H1 (cell line): ENCODE results near the gene HIP1. TPM values are rescaled to one million over a fixed set of nuclear protein-coding genes. Genes with fewer than 3 reads are reported as not detected.

Experiments
- CTCF ChIA-PET: fragments of 300-600 bp; sonication (Branson Sonifier 250); formaldehyde crosslinking; loops from one replicate; lab custom pipeline; 2021; ENCODE audit not compliant: partially characterized antibody; lab: Charles Lee
- POLR2A ChIA-PET: fragments of 300-600 bp; sonication (Branson Sonifier 250); formaldehyde crosslinking; loops from one replicate; lab custom pipeline; 2021; ENCODE audit warnings: inconsistent platforms; ENCODE audit not compliant: partially characterized antibody; lab: Charles Lee
- DNase-seq, 2 experiments: peaks; one replicate each; pipeline versions ENCODE4 v3.0.0 to v3.0.0-alpha.2; 2010 to 2022; ENCODE audit warnings: low spot score in 2 of 2, low read depth in 1 of 2, mixed read lengths in 1 of 2
- FAIRE-seq: peaks from 2 replicates; lab custom pipeline; 2011; peaks lifted over from hg19 to GRCh38; lab: Jason Lieb, UNC
- H2AFZ ChIP-seq: 2 replicates; pipeline ENCODE4 v1.8.1; 2012; ENCODE audit warnings: low read length, inconsistent platforms
- H2AK5ac ChIP-seq: 2 replicates; pipeline ENCODE4 v1.6.1; 2013; ENCODE audit warnings: low read depth, low read length
- H2BK120ac ChIP-seq: replicated peaks from 2 replicates; pipeline ENCODE3; 2013; ENCODE audit warnings: low read depth, low read length, inconsistent platforms
- H2BK12ac ChIP-seq: 2 replicates; pipeline ENCODE4 v1.6.1; 2013; ENCODE audit warnings: low read depth, low read length
- H2BK15ac ChIP-seq: 2 replicates; pipeline ENCODE4 v1.6.1; 2013; ENCODE audit warnings: low read length
- H2BK20ac ChIP-seq: 2 replicates; pipeline ENCODE4 v1.6.1; 2013; ENCODE audit warnings: low read length
- H2BK5ac ChIP-seq: 2 replicates; pipeline ENCODE4 v1.6.1; 2013; ENCODE audit warnings: low read depth, low read length
- H3K14ac ChIP-seq: 2 replicates; pipeline ENCODE4 v1.6.1; 2013; ENCODE audit warnings: inconsistent platforms; ENCODE audit not compliant: insufficient read length
- H3K18ac ChIP-seq: 2 replicates; pipeline ENCODE4 v1.6.1; 2013; ENCODE audit warnings: low read length; ENCODE audit errors: extremely low read depth
- H3K23ac ChIP-seq: 2 replicates; pipeline ENCODE4 v1.6.1; 2013; ENCODE audit warnings: inconsistent platforms; ENCODE audit not compliant: insufficient read length
- H3K23me2 ChIP-seq: 2 replicates; pipeline ENCODE4 v1.6.1; 2013; ENCODE audit warnings: low read depth, low read length
- H3K27ac ChIP-seq: 2 replicates; pipeline ENCODE4 v1.6.1; 2011; ENCODE audit warnings: low read depth, low read length, inconsistent platforms
- H3K27me3 ChIP-seq, 4 experiments: replicated peaks in 1 of 4; 1 replicate in 1 of 4; 2 replicates in 3 of 4; pipeline versions ENCODE4 v1.6.1 to v1.8.1; 2011 to 2013; ENCODE audit warnings: low read length in 3 of 4, mild to moderate bottlenecking in 3 of 4, inconsistent platforms in 2 of 4, mixed read lengths in 2 of 4, moderate library complexity in 1 of 4; ENCODE audit not compliant: control insufficient read depth in 3 of 4, insufficient read depth in 3 of 4; ENCODE audit errors: extremely low read depth in 1 of 4
- H3K36me3 ChIP-seq, 4 experiments: 2 replicates each; pipeline versions ENCODE4 v1.6.1 to v1.8.1; 2011 to 2013; ENCODE audit warnings: mild to moderate bottlenecking in 4 of 4, low read length in 3 of 4, moderate library complexity in 2 of 4, control low read depth in 1 of 4, inconsistent platforms in 1 of 4; ENCODE audit not compliant: insufficient read depth in 4 of 4, control insufficient read depth in 2 of 4
- H3K4ac ChIP-seq: replicated peaks from 2 replicates; pipeline ENCODE3; 2013; ENCODE audit warnings: low read length, low read depth, mixed read lengths, inconsistent platforms; ENCODE audit not compliant: insufficient read length
- H3K4me1 ChIP-seq, 4 experiments: replicated peaks in 1 of 4; 1 replicate in 1 of 4; 2 replicates in 3 of 4; pipeline versions ENCODE4 v1.6.1 to v1.8.1; 2011 to 2013; ENCODE audit warnings: low read length in 3 of 4, inconsistent platforms in 2 of 4, mixed read lengths in 1 of 4; ENCODE audit not compliant: insufficient read depth in 4 of 4, control insufficient read depth in 3 of 4
- H3K4me2 ChIP-seq, 2 experiments: 2 replicates each; pipeline versions ENCODE4 v1.6.1 to v1.8.1; 2011 to 2013; ENCODE audit warnings: low read depth in 2 of 2, low read length in 2 of 2, control low read depth in 1 of 2, inconsistent platforms in 1 of 2, mild to moderate bottlenecking in 1 of 2; ENCODE audit not compliant: insufficient read depth in 1 of 2
- H3K4me3 ChIP-seq, 4 experiments: fragments of 200-600, 300-600 bp in 1 of 4; sonication (generic), shearing (Covaris generic), sonication (Bioruptor Twin) in 1 of 4; 2 replicates each; pipeline versions ENCODE4 v1.5.1 to v1.8.1; 2011 to 2016; ENCODE audit warnings: low read length in 4 of 4, low read depth in 3 of 4, control low read depth in 2 of 4, inconsistent platforms in 2 of 4, mild to moderate bottlenecking in 2 of 4, mixed read lengths in 1 of 4, moderate library complexity in 1 of 4; ENCODE audit not compliant: insufficient read depth in 2 of 4; ENCODE audit errors: extremely low read depth in 1 of 4
- H3K56ac ChIP-seq: replicated peaks from 2 replicates; pipeline ENCODE3; 2013; ENCODE audit warnings: low read depth, mild to moderate bottlenecking, mixed read lengths, low read length, inconsistent platforms; ENCODE audit not compliant: insufficient read length
- H3K79me1 ChIP-seq: 2 replicates; pipeline ENCODE4 v1.6.1; 2013; ENCODE audit warnings: low read depth, low read length, control low read depth
- H3K79me2 ChIP-seq, 2 experiments: 2 replicates each; pipeline versions ENCODE4 v1.6.1 to v1.8.1; 2012 to 2013; ENCODE audit warnings: low read length in 2 of 2, mild to moderate bottlenecking in 2 of 2, inconsistent platforms in 1 of 2; ENCODE audit not compliant: insufficient read depth in 2 of 2, control insufficient read depth in 1 of 2
- H3K9ac ChIP-seq, 4 experiments: replicated peaks in 1 of 4; 1 replicate in 1 of 4; 2 replicates in 3 of 4; pipeline versions ENCODE4 v1.6.1 to v1.8.1; 2011 to 2013; ENCODE audit warnings: low read depth in 3 of 4, low read length in 3 of 4, control low read depth in 2 of 4, mild to moderate bottlenecking in 2 of 4, moderate library complexity in 2 of 4, inconsistent platforms in 1 of 4; ENCODE audit errors: extremely low read depth in 1 of 4
- H3K9me3 ChIP-seq, 2 experiments: 2 replicates each; pipeline versions ENCODE4 v1.6.1 to v1.8.1; 2012 to 2013; ENCODE audit warnings: mild to moderate bottlenecking in 2 of 2, moderate library complexity in 2 of 2, control low read depth in 1 of 2, inconsistent platforms in 1 of 2, low read depth in 1 of 2, low read length in 1 of 2, mixed read lengths in 1 of 2; ENCODE audit not compliant: insufficient read depth in 2 of 2
- H4K20me1 ChIP-seq, 2 experiments: replicated peaks in 1 of 2; 2 replicates each; pipeline versions ENCODE3 to v1.8.1; 2011 to 2013; ENCODE audit warnings: inconsistent platforms in 2 of 2, low read length in 2 of 2, mild to moderate bottlenecking in 1 of 2; ENCODE audit not compliant: insufficient read depth in 2 of 2, control insufficient read depth in 1 of 2
- H4K5ac ChIP-seq: 2 replicates; pipeline ENCODE4 v1.6.1; 2013; ENCODE audit warnings: low read length, low read depth, mixed read lengths, inconsistent platforms; ENCODE audit not compliant: insufficient read length
- H4K8ac ChIP-seq: 2 replicates; pipeline ENCODE4 v1.8.0; 2013; ENCODE audit warnings: mild to moderate bottlenecking, moderate library complexity, low read length, inconsistent platforms; ENCODE audit not compliant: insufficient read depth; ENCODE audit errors: extremely low read depth
- H4K91ac ChIP-seq: replicated peaks from 2 replicates; pipeline ENCODE3; 2013; ENCODE audit warnings: low read length, mixed read lengths, inconsistent platforms; ENCODE audit not compliant: insufficient read length
- BACH1 ChIP-seq: IDR thresholded peaks from 2 replicates; pipeline ENCODE4 v1.6.1; 2012; ENCODE audit warnings: low read length, improper control_type of control experiment
- EZH2 ChIP-seq: fragments of 200-600 bp; sonication (generic); IDR thresholded peaks from 2 replicates; pipeline ENCODE4 v1.7.1; 2012; ENCODE audit warnings: low read depth, mild to moderate bottlenecking, moderate library complexity, low read length, inconsistent platforms; ENCODE audit not compliant: severe bottlenecking
- FOSL1 ChIP-seq: IDR thresholded peaks from 2 replicates; pipeline ENCODE4 v1.6.1; 2011; ENCODE audit warnings: mild to moderate bottlenecking, low read depth, low read length, moderate library complexity; ENCODE audit not compliant: insufficient read depth
- POLR2A ChIP-seq, 2 experiments: IDR thresholded peaks; 1 replicate in 1 of 2; 2 replicates in 1 of 2; pipeline ENCODE4 v1.6.1; 2011; ENCODE audit warnings: low read depth in 2 of 2, low read length in 2 of 2, mild to moderate bottlenecking in 2 of 2; ENCODE audit errors: control extremely low read depth in 1 of 2
- SP2 ChIP-seq: IDR thresholded peaks from 2 replicates; pipeline ENCODE4 v1.6.1; 2012; ENCODE audit warnings: mild to moderate bottlenecking, low read length, inconsistent platforms
- SP4 ChIP-seq: IDR thresholded peaks from 2 replicates; pipeline ENCODE4 v1.6.1; 2012; ENCODE audit warnings: low read length, inconsistent platforms
- WGBS, 2 experiments: shearing (Covaris generic) in 1 of 2; methylation state at CpG; one replicate each; pipeline versions ENCODE4 v1.1.6 to v1.1.7; 2013 to 2015; ENCODE audit warnings: low lambda C conversion rate in 2 of 2, mixed read lengths in 2 of 2, inconsistent platforms in 1 of 2, low coverage in 1 of 2, missing lambda C conversion rate in 1 of 2; ENCODE audit not compliant: insufficient replicate concordance in 2 of 2, insufficient coverage in 1 of 2, insufficient read length in 1 of 2; ENCODE audit errors: extremely low coverage in 1 of 2, missing lambda C conversion rate in 1 of 2; 5-methylcytosine and 5-hydroxymethylcytosine counted together
- polyA plus RNA-seq, 7 experiments: library from polyadenylated mRNA; depleted of rRNA in 3 of 7; stranded (reverse) in 5 of 7; unstranded in 2 of 7; fragments of >200 nt in 5 of 7; fragments of 200-250 nt in 2 of 7; gene quantifications; 1 replicate in 5 of 7; 2 replicates in 1 of 7; 4 replicates in 1 of 7; pipeline versions ENCODE4 v1.2.1 to v1.2.3, GENCODE V29; 2011 to 2013; ENCODE audit warnings: missing spikeins in 2 of 7, mixed read lengths in 2 of 7
- total RNA-seq: library from RNA; stranded (reverse); fragmentation: NEBNext Ultra II Directional; extraction: Animal tissue kit (Norgen Biotek cat#: 25700); gene quantifications from 2 replicates; pipeline ENCODE4 v1.2.1, GENCODE V29; 2021
- TF ChIP-seq, protein P1 (sequence below), 3 experiments: IDR thresholded peaks; 1 replicate in 2 of 3; 2 replicates in 1 of 3; pipeline versions ENCODE4 v1.5.1 to v1.6.1; 2011; ENCODE audit warnings: low read length in 3 of 3, mild to moderate bottlenecking in 3 of 3, inconsistent platforms in 2 of 3, low read depth in 1 of 3, moderate library complexity in 1 of 3; ENCODE audit not compliant: insufficient read depth in 1 of 3; ENCODE audit errors: control extremely low read depth in 1 of 3

HIP1 gene
- total and polyA plus RNA-seq, 2 of the 8 experiments (the other 6 are each of a cell fraction or from before 2014, with no cell fraction given) = 51.8 to 108 TPM

GRCh38 chr7:75613351-75613750 is 125.4 kb downstream of the HIP1 start:
- Histone ChIP-seq H3K9ac (no peak overlapping the region), H3K18ac (no peak overlapping the region), H4K91ac (no peak overlapping the region), H3K36me3 (peaks cover 0 to 5% (median 0%) of the 10 kb centered on the region in 4 experiments; a peak in 2 of 8 replicates), H4K5ac (no peak overlapping the region), H3K79me1 (peaks cover 13% of the 10 kb centered on the region), H4K8ac (peak overlapping the region; percentile 54; the same call in 1 of the 2 replicates), H3K23me2 (no peaks in the 10 kb centered on the region), H3K27me3 (no peaks in the 10 kb centered on the region), H3K56ac (no peak overlapping the region), H2AK5ac (no peak overlapping the region), H2AFZ (no peak overlapping the region), H2BK120ac (no peak overlapping the region), H3K27ac (no peak overlapping the region), H4K20me1 (peaks cover 0 to 16% of the 10 kb centered on the region in 2 experiments), H3K79me2 (peaks cover 0 to 37% of the 10 kb centered on the region in 2 experiments; a peak in 2 of 4 replicates), H3K4me1 (peaks cover 0 to 11% (median 5%) of the 10 kb centered on the region in 4 experiments; a peak in 4 of 7 replicates), H3K4ac (no peak overlapping the region), H2BK15ac (no peak overlapping the region), H3K9me3 (no peaks in the 10 kb centered on the region), H3K4me2 (no peak overlapping the region), H2BK20ac (no peak overlapping the region), H3K14ac (no peak overlapping the region), H3K23ac (no peak overlapping the region), H2BK12ac (no peak overlapping the region), H3K4me3 (no peak overlapping the region), H2BK5ac (peak overlapping the region; percentile 78)
- no peak for TF ChIP-seq POLR2A (IDR thresholded peaks at IDR 0.05; ENCODE audit: control extremely low read depth in 1 of 2, low read depth in 2 of 2, low read length in 2 of 2)
- no peak for TF ChIP-seq SP2
- TF ChIP-seq, protein P1, sequence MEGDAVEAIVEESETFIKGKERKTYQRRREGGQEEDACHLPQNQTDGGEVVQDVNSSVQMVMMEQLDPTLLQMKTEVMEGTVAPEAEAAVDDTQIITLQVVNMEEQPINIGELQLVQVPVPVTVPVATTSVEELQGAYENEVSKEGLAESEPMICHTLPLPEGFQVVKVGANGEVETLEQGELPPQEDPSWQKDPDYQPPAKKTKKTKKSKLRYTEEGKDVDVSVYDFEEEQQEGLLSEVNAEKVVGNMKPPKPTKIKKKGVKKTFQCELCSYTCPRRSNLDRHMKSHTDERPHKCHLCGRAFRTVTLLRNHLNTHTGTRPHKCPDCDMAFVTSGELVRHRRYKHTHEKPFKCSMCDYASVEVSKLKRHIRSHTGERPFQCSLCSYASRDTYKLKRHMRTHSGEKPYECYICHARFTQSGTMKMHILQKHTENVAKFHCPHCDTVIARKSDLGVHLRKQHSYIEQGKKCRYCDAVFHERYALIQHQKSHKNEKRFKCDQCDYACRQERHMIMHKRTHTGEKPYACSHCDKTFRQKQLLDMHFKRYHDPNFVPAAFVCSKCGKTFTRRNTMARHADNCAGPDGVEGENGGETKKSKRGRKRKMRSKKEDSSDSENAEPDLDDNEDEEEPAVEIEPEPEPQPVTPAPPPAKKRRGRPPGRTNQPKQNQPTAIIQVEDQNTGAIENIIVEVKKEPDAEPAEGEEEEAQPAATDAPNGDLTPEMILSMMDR (IDR thresholded peaks at IDR 0.05; ENCODE audit: control extremely low read depth in 1 of 3, insufficient read depth in 1 of 3, low read depth in 1 of 3, low read length in 3 of 3) = no peak
- no peak for TF ChIP-seq SP4
- TF ChIP-seq EZH2 = no peak
- TF ChIP-seq BACH1 = no peak
- TF ChIP-seq FOSL1 = no peak
- CTCF ChIA-PET = interaction anchor here (1.0 to 2.6 kb wide), 5 partner anchors 9 to 138 kb away, joined by 3 to 13 read pairs (median 3); no protein-coding TSS in a partner anchor
- no peak for FAIRE-seq
- no peak for DNase-seq
- POLR2A ChIA-PET = interaction anchor here (1.7 to 2.7 kb wide), 4 partner anchors 10 to 26 kb away, joined by 3 to 10 read pairs (median 10); no protein-coding TSS in a partner anchor
- WGBS, 2 experiments = 93% methylated on average over 4 of the region's 4 CpGs; no CpG with 5 or more reads in 1 of the 2 experiments
